ENCODE results near the gene KRTAP12-3. TPM values are rescaled to one million over a fixed set of nuclear protein-coding genes. Genes with fewer than 3 reads are reported as not detected.
"Not testable (repeated sequence)": the region's sequence is repeated elsewhere in the genome, so short reads cannot be mapped to it uniquely, and the experiment has no call there.

Gene KRTAP12-3
- total RNA-seq, 6 donors from 2014 or later = not detected

DNA sequence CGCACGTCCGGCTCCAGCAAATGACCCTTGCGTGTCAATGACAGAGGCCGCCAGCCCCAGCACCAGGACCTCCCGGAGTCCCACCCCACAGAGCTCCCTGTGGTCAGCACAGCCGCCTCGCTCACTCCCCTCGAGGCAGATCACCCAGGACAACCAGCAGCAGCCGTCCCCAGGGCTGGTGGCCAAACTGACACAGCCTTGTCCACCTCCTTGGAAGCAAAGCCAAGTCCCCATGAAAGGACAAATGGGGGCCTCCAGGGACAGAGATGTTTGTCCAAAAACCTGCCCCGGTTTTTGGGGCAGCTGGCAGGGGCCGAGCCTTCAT lies 18.4 kb upstream of the KRTAP12-3 start:
- DNase-seq (peak in 1 of 2 donors; percentile 43), ATAC-seq (ENCODE audit: low FRiP score in 2 of 2) (peak in 1 of 2 donors; percentile 8)
- Histone ChIP-seq H3K27ac (no peak overlapping the region), H3K27me3 (no peaks in the 10 kb centered on the region), H3K4me3 (no peak overlapping the region), H3K36me3 (no peaks in the 10 kb centered on the region), H3K9me3 (peaks cover 0 to 6% (median 0%) of the 10 kb centered on the region in 4 donors), H3K4me1 (no peaks in the 10 kb centered on the region)
- TF ChIP-seq EP300 (IDR thresholded peaks at IDR 0.05) (no peak), CTCF (IDR thresholded peaks at IDR 0.05) (no peak), POLR2A (IDR thresholded peaks at IDR 0.05) (no peak), POLR2AphosphoS5 (IDR thresholded peaks at IDR 0.05) (no peak)
- WGBS, 2 donors = 89 to 95% methylated on average over 4 to 12 of the region's 12 CpGs

- Histone ChIP-seq H3K27me3 (no peaks in the 10 kb centered on the region), H3K4me1 (no peaks in the 10 kb centered on the region), H3K27ac (no peak overlapping the region), H3K9me3 (peaks cover 0 to 17% (median 3%) of the 10 kb centered on the region in 4 donors), H3K36me3 (no peaks in the 10 kb centered on the region), H3K4me3 (no peak overlapping the region)
- TF ChIP-seq POLR2A (IDR thresholded peaks at IDR 0.05) = no peak
- TF ChIP-seq POLR2AphosphoS5 (IDR thresholded peaks at IDR 0.05) = no peak
- no peak for TF ChIP-seq CTCF (IDR thresholded peaks at IDR 0.05)
- TF ChIP-seq EP300 (IDR thresholded peaks at IDR 0.05) = no peak
- 81 to 87% methylated on average over 3 to 5 of the region's 5 CpGs for WGBS, 2 donors
- DNase-seq = no peak
- ATAC-seq (ENCODE audit: low FRiP score in 2 of 2) = no peak
These were observed 17.0 kb upstream of the KRTAP12-3 start for GRCh38 chr21:44640761-44641160.

DNA sequence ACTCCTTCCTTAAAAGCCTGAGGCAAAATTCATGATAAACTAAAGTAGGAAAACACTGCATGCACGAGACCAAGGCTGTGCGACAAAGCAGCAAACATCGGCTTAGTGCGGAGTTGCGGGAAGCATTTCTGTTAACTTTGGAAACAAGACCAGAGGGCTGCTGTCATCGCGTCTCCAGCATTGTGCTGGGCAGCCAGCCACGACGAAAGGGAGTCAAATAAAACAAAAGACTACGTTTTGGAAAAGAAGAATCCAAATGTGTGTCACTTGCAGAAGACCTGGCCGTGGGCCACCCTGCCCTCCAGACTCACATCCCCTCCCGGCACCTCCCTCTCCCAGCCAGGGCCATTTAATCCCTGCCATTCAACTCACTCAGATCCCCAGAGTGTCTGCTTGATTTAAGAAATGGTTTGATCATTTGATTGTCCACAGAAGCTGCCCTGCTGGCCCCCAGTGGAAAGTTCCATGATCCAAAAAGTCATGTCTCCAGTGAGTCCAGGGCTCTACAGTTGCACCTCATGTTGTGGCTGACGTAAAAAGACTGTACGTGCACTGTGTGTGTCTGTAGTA lies 13.9 kb upstream of the KRTAP12-3 start:
- H3K4me1 ChIP-seq = no peaks in the 10 kb centered on the region
- no peaks in the 10 kb centered on the region for H3K36me3 ChIP-seq
- DNase-seq (no peak), ATAC-seq (ENCODE audit: low FRiP score in 2 of 2) (no peak)
- TF ChIP-seq POLR2AphosphoS5 (IDR thresholded peaks at IDR 0.05) (no peak), EP300 (IDR thresholded peaks at IDR 0.05) (no peak), CTCF (IDR thresholded peaks at IDR 0.05) (no peak), POLR2A (IDR thresholded peaks at IDR 0.05) (no peak)
- H3K27ac ChIP-seq = no peak overlapping the region
- WGBS, 2 donors = 71 to 73% methylated on average over 14 of the region's 14 CpGs
- H3K9me3 ChIP-seq = peaks cover 0 to 17% (median 3%) of the 10 kb centered on the region in 4 donors
- H3K27me3 ChIP-seq = no peaks in the 10 kb centered on the region
- H3K4me3 ChIP-seq = no peak overlapping the region

DNA sequence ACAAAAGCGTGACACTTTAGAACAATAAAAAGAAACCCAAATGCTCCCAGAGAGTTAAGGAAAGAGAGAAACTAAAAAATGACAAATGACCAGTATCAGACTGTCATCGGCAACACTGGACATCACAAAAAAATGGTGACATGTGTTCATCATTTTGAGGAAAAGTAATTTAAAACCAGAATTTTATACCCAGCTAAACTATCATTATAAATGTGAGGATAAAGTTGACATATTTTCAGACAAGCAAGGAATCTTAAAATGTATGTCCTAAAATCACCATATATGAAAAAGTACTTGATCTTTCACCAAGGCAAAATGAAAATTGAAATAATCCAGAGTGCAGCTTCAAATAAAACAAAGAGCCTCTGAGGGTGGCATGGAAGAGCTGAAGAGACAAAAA lies 12.9 kb upstream of the KRTAP12-3 start:
- no peak overlapping the region for H3K4me3 ChIP-seq
- no peaks in the 10 kb centered on the region for H3K4me1 ChIP-seq
- TF ChIP-seq POLR2A (IDR thresholded peaks at IDR 0.05) (no peak), POLR2AphosphoS5 (IDR thresholded peaks at IDR 0.05) (no peak), CTCF (IDR thresholded peaks at IDR 0.05) (no peak), EP300 (IDR thresholded peaks at IDR 0.05) (no peak)
- no peak for ATAC-seq (ENCODE audit: low FRiP score in 2 of 2)
- WGBS, 2 donors = 48 to 50% methylated on average over 2 of the region's 2 CpGs
- peaks cover 0 to 17% (median 3%) of the 10 kb centered on the region in 4 donors for H3K9me3 ChIP-seq
- no peak overlapping the region for H3K27ac ChIP-seq
- H3K27me3 ChIP-seq = no peaks in the 10 kb centered on the region
- no peak for DNase-seq
- H3K36me3 ChIP-seq = no peaks in the 10 kb centered on the region

- H3K4me1 ChIP-seq; H3K27me3 ChIP-seq; H3K36me3 ChIP-seq; ATAC-seq (ENCODE audit: low FRiP score in 2 of 2); H3K4me3 ChIP-seq; H3K27ac ChIP-seq: not testable (repeated sequence)
- 54 to 80% methylated on average over 6 to 14 of the region's 21 CpGs for WGBS, 2 donors
- H3K9me3 ChIP-seq = peaks cover 0 to 17% (median 3%) of the 10 kb centered on the region in 4 donors
- DNase-seq = peak in 1 of 2 donors; percentile 58
These were observed 11.1 kb upstream of the KRTAP12-3 start, which contains the start of gene KRTAP10-11 for GRCh38 chr21:44646366-44647221. TSS of gene KRTAP10-11 (plus strand) at chr21:44646414. CDS start at chr21:44646459, 45 bp downstream.

All from upper lobe of left lung (tissue), 6 donors.